Keratinocyte (primary cell): ENCODE results near the gene TAF11L13.

Source experiments
- CTCF ChIP-seq, 3 experiments: IDR thresholded peaks in 1 of 3; conservative IDR thresholded peaks in 1 of 3; optimal IDR thresholded peaks in 1 of 3; 2 replicates in 2 of 3; 3 replicates in 1 of 3; pipeline versions ENCODE3 to v1.5.1; 2011; ENCODE audit warnings: low read length in 3 of 3, mild to moderate bottlenecking in 3 of 3, moderate library complexity in 2 of 3, control low read depth in 1 of 3, inconsistent platforms in 1 of 3; ENCODE audit not compliant: insufficient read depth in 2 of 3; ENCODE audit errors: extremely low read depth in 1 of 3
- EZH2 ChIP-seq: IDR thresholded peaks from one replicate; pipeline ENCODE4 v1.6.1; 2012; ENCODE audit warnings: inconsistent platforms, mild to moderate bottlenecking, low read length, moderate library complexity

- TF ChIP-seq CTCF (optimal IDR thresholded peaks at IDR 0.05 in 1 of 3, IDR thresholded peaks at IDR 0.05 in 1 of 3, conservative IDR thresholded peaks at IDR 0.05 in 1 of 3; ENCODE audit: extremely low read depth in 1 of 3, insufficient read depth in 2 of 3, low read length in 3 of 3): no peak
- TF ChIP-seq EZH2: no peak
Observed at GRCh38 chr5:17680737-17681136, 48.8 kb downstream of the TAF11L13 start.
